ENCODE results near the gene TTC14.

GRCh38 chr3:180595559-180595935 is 6.4 kb upstream of the TTC14 start:
- no peak for TF ChIP-seq EZH2 (IDR thresholded peaks at IDR 0.05)
- TF ChIP-seq POLR2AphosphoS5 (IDR thresholded peaks at IDR 0.05; ENCODE audit: borderline replicate concordance, low read depth, low read length): no peak
- no peak for TF ChIP-seq FOXP2 (optimal IDR thresholded peaks at IDR 0.05; ENCODE audit: control extremely low read depth, extremely low read length, insufficient read depth)

Measured in SK-N-MC (cell line).